Immature natural killer cell (primary cell): Measurements from ENCODE around the gene SDHAF2. TPM values are rescaled to one million over a fixed set of nuclear protein-coding genes. Genes with fewer than 3 reads are reported as not detected.
A peak's percentile ranks its signal among the peaks of the same experiment; 100 is the strongest.

Experiments
- DNase-seq, 3 donors: peaks; one replicate each; pipeline ENCODE4 v3.0.0; 2022; ENCODE audit warnings: mixed read lengths in 1 of 3
- H3K27ac Mint-ChIP-seq, 6 donors: one replicate each; pipeline ENCODE4 v1.8.0; 2020; ENCODE audit warnings: mixed read lengths in 6 of 6, mild to moderate bottlenecking in 5 of 6, inconsistent platforms in 4 of 6, moderate library complexity in 3 of 6
- H3K27me3 Mint-ChIP-seq, 3 donors: one replicate each; pipeline ENCODE4 v1.8.0; 2020 to 2021; ENCODE audit warnings: low read depth in 3 of 3, mild to moderate bottlenecking in 3 of 3, mixed read lengths in 3 of 3, moderate library complexity in 3 of 3, inconsistent platforms in 1 of 3
- H3K36me3 Mint-ChIP-seq, 3 donors: one replicate each; pipeline ENCODE4 v1.8.0; 2020; ENCODE audit warnings: mixed read lengths in 3 of 3, inconsistent platforms in 2 of 3, mild to moderate bottlenecking in 2 of 3
- H3K4me1 Mint-ChIP-seq, 2 donors: one replicate each; pipeline ENCODE4 v1.8.0; 2020; ENCODE audit warnings: inconsistent platforms in 2 of 2, mild to moderate bottlenecking in 2 of 2, mixed read lengths in 2 of 2, moderate library complexity in 1 of 2
- H3K4me3 Mint-ChIP-seq, 5 donors: one replicate each; pipeline ENCODE4 v1.8.0; 2020; ENCODE audit warnings: mild to moderate bottlenecking in 5 of 5, mixed read lengths in 5 of 5, inconsistent platforms in 3 of 5, moderate library complexity in 3 of 5
- H3K9me3 Mint-ChIP-seq, 6 donors: one replicate each; pipeline ENCODE4 v1.8.0; 2020; ENCODE audit warnings: mild to moderate bottlenecking in 6 of 6, mixed read lengths in 6 of 6, inconsistent platforms in 4 of 6, moderate library complexity in 3 of 6
- polyA plus RNA-seq, 3 donors: library from polyadenylated mRNA; unstranded; fragments of 300-500 nt; fragmentation: Illumina TruSeq; gene quantifications; one replicate each; pipeline ENCODE4 v1.2.3, GENCODE V29; 2021

The SDHAF2 gene
- polyA plus RNA-seq, 3 donors from 2014 or later: 93.7 to 129 (median 118) TPM

DNA sequence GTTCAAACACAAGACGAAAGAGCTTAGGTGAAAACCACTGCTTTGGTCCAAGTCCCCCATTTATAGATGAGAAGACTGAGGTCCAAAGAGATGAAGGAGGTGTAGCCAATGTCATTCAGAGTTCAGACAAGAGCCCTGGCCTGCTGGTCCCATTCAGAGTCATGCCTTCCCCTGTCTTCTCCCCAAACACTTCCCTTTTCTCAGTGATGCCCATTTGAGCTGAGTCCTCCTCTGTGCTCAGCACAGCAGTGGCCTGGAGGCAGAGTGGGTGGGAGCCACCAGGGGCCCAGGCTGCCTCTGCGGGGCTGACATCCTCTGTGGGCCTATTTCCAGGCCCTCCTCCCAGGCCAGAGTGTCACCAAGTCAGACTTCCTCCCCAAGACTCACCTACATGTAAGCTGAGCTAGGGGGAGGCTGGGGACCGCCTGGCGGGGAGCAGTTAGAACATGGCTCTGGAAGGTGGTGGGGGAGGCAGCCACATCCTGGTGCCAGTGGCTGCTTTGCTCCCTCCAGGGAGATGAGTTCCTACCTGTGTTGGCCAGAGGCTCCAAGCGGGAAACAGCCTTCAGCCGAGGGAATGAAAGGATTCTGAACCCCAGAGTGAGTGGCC is 56.2 kb downstream of the SDHAF2 start:
- no peaks in the 10 kb centered on the region for H3K4me1 Mint-ChIP-seq
- peak overlapping the region in 1 of 6 donors; percentile 71 for H3K27ac Mint-ChIP-seq
- H3K9me3 Mint-ChIP-seq: no peaks in the 10 kb centered on the region
- no peak for DNase-seq
- H3K36me3 Mint-ChIP-seq: peaks cover 0 to 4% (median 3%) of the 10 kb centered on the region in 3 donors
- no peak overlapping the region for H3K4me3 Mint-ChIP-seq
- peaks cover 0 to 3% (median 2%) of the 10 kb centered on the region in 3 donors for H3K27me3 Mint-ChIP-seq

DNA sequence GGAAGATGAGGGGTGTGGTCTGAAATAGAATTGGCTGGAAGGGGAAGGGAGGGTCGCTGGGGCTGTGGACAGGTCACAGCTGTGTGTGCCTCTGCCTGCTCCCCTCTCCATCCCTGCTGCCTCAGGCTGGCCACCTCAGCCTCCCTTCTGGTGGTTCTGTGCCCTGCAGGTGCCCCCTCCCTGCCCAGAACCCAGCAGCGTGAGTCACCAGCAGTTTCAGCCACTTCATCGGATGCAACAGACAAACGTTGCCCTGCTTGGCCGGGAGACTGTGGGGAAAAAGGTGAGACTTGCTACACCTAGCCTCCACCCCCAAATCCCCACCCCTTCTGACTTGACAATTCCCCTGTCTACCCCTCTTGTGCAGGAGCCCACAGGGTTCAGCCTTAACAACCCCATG is 56.9 kb downstream of the SDHAF2 start:
- H3K27me3 Mint-ChIP-seq: peaks cover 0 to 3% (median 2%) of the 10 kb centered on the region in 3 donors
- no peak for DNase-seq
- H3K4me3 Mint-ChIP-seq: no peak overlapping the region
- peak overlapping the region in 1 of 6 donors; percentile 71 for H3K27ac Mint-ChIP-seq
- H3K36me3 Mint-ChIP-seq: peaks cover 0 to 4% (median 3%) of the 10 kb centered on the region in 3 donors
- no peaks in the 10 kb centered on the region for H3K4me1 Mint-ChIP-seq
- no peaks in the 10 kb centered on the region for H3K9me3 Mint-ChIP-seq

DNA sequence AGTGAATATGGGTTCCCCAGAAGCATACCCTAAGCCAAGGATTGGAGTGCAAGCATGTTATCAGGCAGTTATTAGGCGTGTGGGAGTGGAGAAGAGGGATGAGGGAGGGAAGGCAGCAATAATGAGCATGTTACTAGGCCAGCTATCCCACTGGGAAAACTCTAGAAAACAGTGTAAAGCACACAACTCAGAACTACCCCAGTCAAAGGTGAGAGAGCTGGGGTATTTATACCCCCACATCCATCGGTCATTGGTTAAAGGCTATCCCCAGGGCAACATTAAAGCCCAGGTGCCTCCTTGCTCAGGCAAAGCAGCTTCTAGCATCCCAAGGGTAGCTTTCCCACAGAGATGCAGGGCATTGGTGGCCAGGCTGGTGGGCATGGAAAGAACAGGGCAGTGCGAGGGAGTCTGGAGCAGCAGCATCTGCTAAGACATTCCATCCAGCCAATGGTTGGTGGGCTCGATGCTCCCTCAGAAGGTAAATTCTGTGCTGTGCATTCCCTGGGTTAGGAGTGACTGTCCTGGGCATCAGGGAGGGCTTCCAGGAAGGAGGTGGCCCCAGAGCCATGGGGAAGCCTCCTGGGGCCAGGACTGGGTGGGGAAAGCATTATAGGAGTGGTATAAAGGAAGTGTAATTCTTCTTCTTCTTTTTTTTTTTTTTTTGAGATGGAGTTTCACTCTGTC is 57.6 kb downstream of the SDHAF2 start:
- peaks cover 0 to 2% (median 2%) of the 10 kb centered on the region in 3 donors for H3K27me3 Mint-ChIP-seq
- no peaks in the 10 kb centered on the region for H3K9me3 Mint-ChIP-seq
- no peak for DNase-seq
- H3K4me1 Mint-ChIP-seq: no peaks in the 10 kb centered on the region
- H3K36me3 Mint-ChIP-seq: peaks cover 0 to 4% (median 3%) of the 10 kb centered on the region in 3 donors
- H3K27ac Mint-ChIP-seq: no peak overlapping the region
- H3K4me3 Mint-ChIP-seq: no peak overlapping the region

DNA sequence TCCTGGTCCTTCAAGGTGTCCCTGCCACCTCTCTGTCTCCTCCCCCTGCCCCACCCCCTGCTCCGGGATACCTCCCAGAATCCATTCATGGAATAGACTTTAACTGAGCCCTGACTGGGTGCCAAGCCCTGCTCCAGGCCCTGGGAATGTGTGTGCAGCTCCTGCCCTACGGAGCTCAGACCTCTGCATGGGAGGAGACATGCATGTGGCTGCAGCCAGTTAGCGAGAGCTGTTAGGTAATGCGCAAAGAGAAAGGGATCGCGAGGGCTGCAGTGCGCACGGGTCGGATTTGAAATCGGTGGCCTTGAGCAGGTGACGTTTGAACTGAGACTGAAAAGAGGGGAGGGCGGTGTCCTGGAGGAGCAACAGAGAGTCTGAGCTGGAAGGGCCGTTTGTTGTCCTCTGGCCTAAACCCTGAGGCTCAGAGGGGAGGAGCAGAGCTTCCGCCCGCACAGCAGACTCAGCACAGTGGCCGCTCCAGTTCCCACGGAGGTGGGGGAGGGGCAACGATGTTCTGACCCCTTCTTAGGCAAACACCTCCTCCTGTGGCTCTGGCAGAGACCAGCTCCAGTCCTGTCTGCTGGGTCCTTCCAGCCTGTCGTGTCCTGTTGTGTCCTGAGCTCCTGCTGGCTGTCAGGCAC is 58.8 kb downstream of the SDHAF2 start:
- no peak for DNase-seq
- Mint-ChIP-seq H3K4me1 (no peaks in the 10 kb centered on the region), H3K36me3 (peaks cover 0 to 4% (median 3%) of the 10 kb centered on the region in 3 donors), H3K27me3 (peaks cover 0 to 3% (median 2%) of the 10 kb centered on the region in 3 donors), H3K4me3 (no peak overlapping the region), H3K27ac (no peak overlapping the region), H3K9me3 (no peaks in the 10 kb centered on the region)

DNA sequence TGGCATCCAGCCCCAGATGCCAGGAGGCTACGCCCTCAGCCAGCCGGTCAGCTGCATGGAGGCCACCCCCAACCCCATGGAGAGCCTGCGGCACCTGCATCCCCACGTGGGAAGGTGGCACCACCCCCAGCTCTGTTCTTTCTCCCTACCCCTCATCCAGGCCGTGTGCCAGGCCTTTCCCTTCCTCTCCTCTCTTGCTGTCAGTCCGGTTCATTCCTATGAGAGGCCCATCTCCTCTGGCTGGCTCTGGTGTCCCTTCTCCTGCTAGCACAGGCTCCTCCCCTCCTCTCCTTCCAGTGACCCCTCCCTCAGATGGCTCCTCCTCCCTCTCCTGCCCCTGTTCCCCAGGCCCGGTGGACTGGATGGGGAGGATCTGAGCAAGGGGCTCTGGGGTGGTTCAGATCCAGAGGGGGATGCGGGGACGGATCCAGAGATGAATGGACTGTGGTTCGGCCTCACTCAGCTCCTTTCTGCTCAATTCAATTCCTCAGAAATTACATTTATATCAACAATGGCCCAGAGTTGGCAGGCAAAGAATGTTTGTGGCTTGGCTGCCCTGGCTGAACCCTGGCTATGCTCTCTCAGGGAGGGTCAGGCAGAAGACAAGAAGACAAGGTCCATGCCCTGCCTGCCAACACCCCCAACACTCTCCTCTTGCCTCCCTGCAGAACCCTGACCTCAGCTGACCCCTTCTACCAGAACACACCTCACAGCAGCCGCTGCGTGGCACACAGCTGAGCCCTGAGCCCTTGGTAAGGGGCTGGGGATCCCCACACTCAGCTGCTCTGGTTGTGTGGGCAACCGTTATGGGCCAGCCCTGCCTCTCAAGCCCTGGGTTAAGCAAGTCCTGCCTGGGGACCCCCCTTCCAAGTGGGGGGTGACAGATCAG is 60.2 kb downstream of the SDHAF2 start:
- H3K4me1 Mint-ChIP-seq: no peaks in the 10 kb centered on the region
- no peak for DNase-seq
- no peak overlapping the region for H3K27ac Mint-ChIP-seq
- no peaks in the 10 kb centered on the region for H3K9me3 Mint-ChIP-seq
- peaks cover 0 to 3% (median 1%) of the 10 kb centered on the region in 3 donors for H3K27me3 Mint-ChIP-seq
- H3K4me3 Mint-ChIP-seq: no peak overlapping the region
- H3K36me3 Mint-ChIP-seq: peaks cover 0 to 4% (median 3%) of the 10 kb centered on the region in 3 donors

DNA sequence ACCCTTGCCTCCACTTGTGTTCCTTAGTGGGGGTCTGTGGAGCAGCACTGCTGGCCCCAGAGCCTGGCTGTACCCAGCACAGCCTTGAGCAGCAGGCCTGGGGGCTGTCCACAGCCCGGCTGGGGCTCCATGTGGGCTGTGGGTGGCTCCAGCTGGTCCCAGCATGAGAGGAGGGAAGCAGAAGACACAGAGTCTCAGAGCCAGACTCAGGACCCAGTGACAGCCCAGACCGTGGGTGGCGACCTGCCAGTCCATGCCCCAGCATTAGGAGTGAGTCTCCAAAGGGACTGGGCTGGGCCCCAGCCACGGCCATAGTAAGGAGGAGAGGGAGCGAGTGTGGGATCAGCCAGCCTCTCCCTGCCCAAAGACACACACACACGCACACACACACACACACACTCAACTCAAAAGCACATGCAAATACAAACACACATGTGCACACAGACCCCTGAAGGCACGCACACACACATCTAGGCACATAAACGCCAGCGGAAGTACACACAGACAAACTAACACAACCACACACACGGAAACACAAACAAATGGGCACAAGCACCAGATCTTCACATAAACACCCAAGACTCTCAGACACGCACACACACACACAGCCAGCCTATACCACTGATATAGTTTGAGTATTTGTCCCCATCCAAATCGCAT is 61.9 kb downstream of the SDHAF2 start:
- Mint-ChIP-seq H3K36me3 (peaks cover 0 to 4% (median 3%) of the 10 kb centered on the region in 3 donors), H3K9me3 (no peaks in the 10 kb centered on the region), H3K4me1 (no peaks in the 10 kb centered on the region), H3K27me3 (peaks cover 0 to 2% (median 0%) of the 10 kb centered on the region in 3 donors), H3K4me3 (no peak overlapping the region), H3K27ac (no peak overlapping the region)
- DNase-seq: no peak

DNA sequence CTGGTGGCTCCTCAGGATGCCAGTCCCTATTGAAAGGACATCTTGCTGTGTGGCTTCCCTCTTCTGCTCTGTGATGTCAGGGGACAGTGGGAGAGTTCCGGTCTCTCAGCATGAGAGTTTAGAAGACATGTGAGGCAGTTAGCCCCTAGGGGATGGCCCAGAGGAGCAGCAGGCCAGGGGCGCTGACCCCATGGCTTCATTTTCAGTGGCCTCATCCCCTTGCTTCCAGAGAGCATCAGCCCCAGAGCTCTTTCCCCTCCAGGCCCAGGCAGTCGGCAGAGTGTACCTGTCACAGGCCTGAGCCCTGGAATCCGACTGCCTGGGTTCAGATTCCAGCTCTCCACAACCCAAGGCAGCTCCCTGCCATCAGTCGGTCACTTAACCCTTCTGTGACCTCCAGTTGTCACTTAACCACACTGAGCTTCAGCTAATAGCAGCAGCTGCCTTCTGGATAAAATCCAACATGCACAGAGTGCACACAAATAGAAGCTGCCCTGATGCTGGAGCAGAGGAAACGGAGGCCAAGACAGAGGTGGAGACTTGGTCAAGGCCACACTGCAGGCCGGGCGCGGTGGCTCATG is 64.5 kb downstream of the SDHAF2 start:
- no peaks in the 10 kb centered on the region for H3K4me1 Mint-ChIP-seq
- H3K27ac Mint-ChIP-seq: no peak overlapping the region
- peaks cover 0 to 2% (median 0%) of the 10 kb centered on the region in 3 donors for H3K27me3 Mint-ChIP-seq
- no peaks in the 10 kb centered on the region for H3K9me3 Mint-ChIP-seq
- H3K4me3 Mint-ChIP-seq: no peak overlapping the region
- no peaks in the 10 kb centered on the region for H3K36me3 Mint-ChIP-seq
- DNase-seq: no peak

DNA sequence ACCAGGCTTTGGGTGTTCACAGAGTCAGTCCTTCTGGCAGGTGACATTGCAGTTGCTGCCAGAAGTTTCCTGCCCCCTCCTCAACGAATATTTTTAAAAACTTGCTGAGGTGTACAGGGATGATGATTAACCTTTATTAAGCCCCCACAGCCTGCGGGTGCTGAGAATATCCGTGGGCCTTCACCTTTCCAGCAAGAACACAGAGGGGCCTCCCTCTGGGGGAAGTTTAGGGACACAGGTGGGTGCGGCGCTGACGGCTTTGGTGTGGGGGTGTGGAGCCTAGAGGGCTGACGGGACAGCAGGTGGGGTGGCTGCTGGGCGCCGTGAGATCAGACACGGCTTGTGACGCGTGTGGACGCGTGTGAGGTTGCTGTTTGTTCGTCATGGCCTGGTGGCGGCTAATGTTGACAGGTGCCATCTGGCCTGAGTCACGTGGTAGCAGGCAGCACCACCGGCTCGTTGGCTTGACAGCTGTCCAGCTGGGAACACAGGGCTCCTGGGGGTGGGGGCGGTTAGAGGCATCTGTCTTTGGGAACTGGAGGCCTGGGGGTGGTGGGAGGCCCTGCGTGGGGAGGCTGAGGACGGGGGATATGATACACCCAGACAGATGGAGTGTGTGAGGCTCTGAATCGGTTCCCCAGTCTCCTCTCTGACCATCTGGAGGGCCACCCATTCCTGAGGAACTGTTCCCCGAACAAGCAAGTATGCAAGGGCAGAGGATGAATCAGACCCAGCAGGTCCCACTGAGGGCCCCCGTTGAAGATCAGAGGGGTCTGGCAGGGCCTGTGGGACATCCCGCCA is 66.1 kb downstream of the SDHAF2 start:
- Mint-ChIP-seq H3K27ac (no peak overlapping the region), H3K9me3 (no peaks in the 10 kb centered on the region), H3K4me1 (no peaks in the 10 kb centered on the region), H3K36me3 (no peaks in the 10 kb centered on the region), H3K27me3 (peaks cover 0 to 2% (median 2%) of the 10 kb centered on the region in 3 donors), H3K4me3 (no peak overlapping the region)
- DNase-seq: no peak

Other genes starting within 250 kb of the SDHAF2 start
- not detected for gene PGA3, start 226.6 kb upstream of the SDHAF2 start, polyA plus RNA-seq
- 1 to 10 TPM in 1 of 3 donors, not detected in 2; 1.6 TPM for gene PGA4, start 207.8 kb upstream of the SDHAF2 start, polyA plus RNA-seq
- gene PGA5, start 188.9 kb upstream of the SDHAF2 start, polyA plus RNA-seq: not detected
- not detected for gene VWCE, start 134.8 kb upstream of the SDHAF2 start, polyA plus RNA-seq
- gene DDB1, start 97.0 kb upstream of the SDHAF2 start, polyA plus RNA-seq: 100 to 1,000 TPM; 105 to 131 (median 119) TPM
- gene TKFC, start 96.9 kb upstream of the SDHAF2 start, polyA plus RNA-seq: 10 to 100 TPM; 35.0 to 38.2 (median 36.2) TPM
- 100 to 1,000 TPM in 1 of 3 donors, 10 to 100 TPM in 2; 63.8 to 128 (median 64.5) TPM for gene CYB561A3, start 68.2 kb upstream of the SDHAF2 start, polyA plus RNA-seq
- 10 to 100 TPM; 28.4 to 61.4 (median 57.5) TPM for gene TMEM138, start 67.8 kb upstream of the SDHAF2 start, polyA plus RNA-seq
- 10 to 100 TPM; 49.8 to 63.7 (median 51.1) TPM for gene TMEM216, start 37.5 kb upstream of the SDHAF2 start, polyA plus RNA-seq
- gene CPSF7, start 149 bp upstream of the SDHAF2 start, polyA plus RNA-seq: 10 to 100 TPM; 11.9 to 34.0 (median 14.8) TPM
- not detected for gene LRRC10B, start 78.6 kb downstream of the SDHAF2 start, polyA plus RNA-seq
- gene SYT7, start 151.0 kb downstream of the SDHAF2 start, polyA plus RNA-seq: not detected